Suprapubic skin (tissue), 3 donors: Measurements from ENCODE around the gene AIG1.

ENCODE experiments used
- CTCF ChIP-seq, 2 donors: fragments of 200-600 bp in 1 of 2; fragments of 450-650 bp in 1 of 2; sonication (generic) in 1 of 2; IDR thresholded peaks; one replicate each; pipeline ENCODE4 v1.5.1; 2016 to 2019; ENCODE audit warnings: antibody characterized with exemption in 2 of 2, mild to moderate bottlenecking in 1 of 2, moderate library complexity in 1 of 2
- EP300 ChIP-seq: sonication (generic); formaldehyde crosslinking; IDR thresholded peaks from one replicate; pipeline ENCODE4 v1.6.1; 2017; ENCODE audit warnings: antibody characterized with exemption
- POLR2A ChIP-seq, 2 donors: fragments of 450-650 bp; IDR thresholded peaks; one replicate each; pipeline ENCODE4 v1.6.1; 2017; ENCODE audit warnings: antibody characterized with exemption in 2 of 2, mild to moderate bottlenecking in 2 of 2, moderate library complexity in 2 of 2

GRCh38 chr6:143199291-143199690 is 138.6 kb downstream of the AIG1 start:
- TF ChIP-seq CTCF (IDR thresholded peaks at IDR 0.05) (no peak), EP300 (no peak), POLR2A (IDR thresholded peaks at IDR 0.05) (no peak)
